OCI-LY7 (cell line): ENCODE measurements around the gene ANKS1B.

Experiments used
- EZH2phosphoT487 ChIP-seq: fragments of 200-600 bp; sonication (generic); IDR thresholded peaks from 2 replicates; pipeline ENCODE4 v1.6.1; 2018; ENCODE audit warnings: low read depth, borderline replicate concordance, mild to moderate bottlenecking, mixed run types, antibody characterized with exemption, low read length, moderate library complexity, mixed read lengths
- TF ChIP-seq, protein P1 (sequence below): fragments of 200-600 bp; sonication (generic); conservative IDR thresholded peaks from 2 replicates; pipeline ENCODE4 v1.5.1; 2014; ENCODE audit warnings: mild to moderate bottlenecking, antibody characterized with exemption, low read length, moderate library complexity, mixed read lengths

DNA sequence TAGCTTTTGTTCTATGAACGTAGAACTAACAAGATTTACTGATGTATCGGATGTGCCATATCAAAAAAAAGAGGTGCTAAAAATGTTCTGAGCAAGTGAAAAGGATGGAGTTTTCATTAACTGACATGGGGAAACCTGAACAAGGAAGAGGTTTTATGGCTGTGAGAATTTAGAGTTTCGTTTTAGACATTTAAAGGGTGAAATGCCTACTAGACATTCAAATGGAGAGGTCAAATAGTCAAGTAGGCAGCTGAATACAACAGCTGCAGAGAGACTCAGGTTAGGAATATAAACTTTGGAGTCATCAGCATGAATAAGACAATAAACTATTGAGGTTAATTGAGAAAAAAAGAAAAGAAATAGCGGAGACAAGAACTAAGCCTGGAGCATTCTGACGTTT lies 702.1 kb downstream of the ANKS1B start:
- TF ChIP-seq, protein P1, sequence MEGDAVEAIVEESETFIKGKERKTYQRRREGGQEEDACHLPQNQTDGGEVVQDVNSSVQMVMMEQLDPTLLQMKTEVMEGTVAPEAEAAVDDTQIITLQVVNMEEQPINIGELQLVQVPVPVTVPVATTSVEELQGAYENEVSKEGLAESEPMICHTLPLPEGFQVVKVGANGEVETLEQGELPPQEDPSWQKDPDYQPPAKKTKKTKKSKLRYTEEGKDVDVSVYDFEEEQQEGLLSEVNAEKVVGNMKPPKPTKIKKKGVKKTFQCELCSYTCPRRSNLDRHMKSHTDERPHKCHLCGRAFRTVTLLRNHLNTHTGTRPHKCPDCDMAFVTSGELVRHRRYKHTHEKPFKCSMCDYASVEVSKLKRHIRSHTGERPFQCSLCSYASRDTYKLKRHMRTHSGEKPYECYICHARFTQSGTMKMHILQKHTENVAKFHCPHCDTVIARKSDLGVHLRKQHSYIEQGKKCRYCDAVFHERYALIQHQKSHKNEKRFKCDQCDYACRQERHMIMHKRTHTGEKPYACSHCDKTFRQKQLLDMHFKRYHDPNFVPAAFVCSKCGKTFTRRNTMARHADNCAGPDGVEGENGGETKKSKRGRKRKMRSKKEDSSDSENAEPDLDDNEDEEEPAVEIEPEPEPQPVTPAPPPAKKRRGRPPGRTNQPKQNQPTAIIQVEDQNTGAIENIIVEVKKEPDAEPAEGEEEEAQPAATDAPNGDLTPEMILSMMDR: no peak
- no peak for TF ChIP-seq EZH2phosphoT487
